ENCODE data around the gene VTI1A.

Gene VTI1A

GRCh38 chr10:112409755-112410154, 37.3 kb upstream of the VTI1A start:
- Histone ChIP-seq H3F3A (ENCODE audit: insufficient read depth, low read length) (no peaks in the 10 kb centered on the region), H3K27ac (ENCODE audit: low read length) (no peak overlapping the region), H3K27me3 (replicated peaks; ENCODE audit: insufficient read depth, low read length) (no peaks in the 10 kb centered on the region), H3K4me3 (ENCODE audit: low read length) (no peak overlapping the region), H3K4me1 (ENCODE audit: low read length) (no peaks in the 10 kb centered on the region), H4K20me1 (ENCODE audit: insufficient read depth, low read length) (no peaks in the 10 kb centered on the region), H3K9me2 (replicated peaks; ENCODE audit: insufficient read depth, low read length) (no peaks in the 10 kb centered on the region), H3K9ac (ENCODE audit: low read length) (no peak overlapping the region), H3K4me2 (ENCODE audit: low read depth, low read length) (no peak overlapping the region), H3K36me3 (replicated peaks; ENCODE audit: insufficient read depth, low read length) (no peaks in the 10 kb centered on the region), H2AFZ (ENCODE audit: low read length) (no peak overlapping the region), H3K9me3 (replicated peaks; ENCODE audit: insufficient read depth, low read length) (no peaks in the 10 kb centered on the region), H3K79me2 (ENCODE audit: low read length) (no peaks in the 10 kb centered on the region)
- no peak for DNase-seq
- no peak for TF ChIP-seq EZH2phosphoT487 (IDR thresholded peaks at IDR 0.05; ENCODE audit: low read length)
- TF ChIP-seq EZH2 (optimal IDR thresholded peaks at IDR 0.05; ENCODE audit: low read depth, low read length), result no peak
- TF ChIP-seq CTCF (IDR thresholded peaks at IDR 0.05; ENCODE audit: low read length), result no peak

GRCh38 chr10:112412696-112413095, 34.3 kb upstream of the VTI1A start:
- Histone ChIP-seq H2AFZ (ENCODE audit: low read length) (no peak overlapping the region), H3K4me2 (ENCODE audit: low read depth, low read length) (no peak overlapping the region), H3K27me3 (replicated peaks; ENCODE audit: insufficient read depth, low read length) (no peaks in the 10 kb centered on the region), H3K9me2 (replicated peaks; ENCODE audit: insufficient read depth, low read length) (no peaks in the 10 kb centered on the region), H3K79me2 (ENCODE audit: low read length) (no peaks in the 10 kb centered on the region), H3K9me3 (replicated peaks; ENCODE audit: insufficient read depth, low read length) (no peaks in the 10 kb centered on the region), H3K4me1 (ENCODE audit: low read length) (no peaks in the 10 kb centered on the region), H3K9ac (ENCODE audit: low read length) (no peak overlapping the region), H3F3A (ENCODE audit: insufficient read depth, low read length) (no peaks in the 10 kb centered on the region), H4K20me1 (ENCODE audit: insufficient read depth, low read length) (no peaks in the 10 kb centered on the region), H3K36me3 (replicated peaks; ENCODE audit: insufficient read depth, low read length) (no peaks in the 10 kb centered on the region), H3K27ac (ENCODE audit: low read length) (no peak overlapping the region), H3K4me3 (ENCODE audit: low read length) (no peak overlapping the region)
- TF ChIP-seq EZH2phosphoT487 (IDR thresholded peaks at IDR 0.05; ENCODE audit: low read length) (no peak), EZH2 (optimal IDR thresholded peaks at IDR 0.05; ENCODE audit: low read depth, low read length) (no peak)
- no peak for DNase-seq

GRCh38 chr10:112421731-112422130, 25.3 kb upstream of the VTI1A start:
- H3K9ac ChIP-seq (ENCODE audit: low read length), result no peak overlapping the region

More at GRCh38 chr10:112421731-112422130, 25.3 kb upstream of the VTI1A start:
- TF ChIP-seq EZH2phosphoT487 (IDR thresholded peaks at IDR 0.05; ENCODE audit: low read length) (no peak), CTCF (IDR thresholded peaks at IDR 0.05; ENCODE audit: low read length) (no peak), EZH2 (optimal IDR thresholded peaks at IDR 0.05; ENCODE audit: low read depth, low read length) (no peak)
- Histone ChIP-seq H3K4me1 (ENCODE audit: low read length) (no peaks in the 10 kb centered on the region), H2AFZ (ENCODE audit: low read length) (no peak overlapping the region), H3K9me3 (replicated peaks; ENCODE audit: insufficient read depth, low read length) (no peaks in the 10 kb centered on the region), H3K27ac (ENCODE audit: low read length) (no peak overlapping the region), H3K79me2 (ENCODE audit: low read length) (no peaks in the 10 kb centered on the region), H3K36me3 (replicated peaks; ENCODE audit: insufficient read depth, low read length) (no peaks in the 10 kb centered on the region; the same call in 1 of the 2 replicates), H3K9me2 (replicated peaks; ENCODE audit: insufficient read depth, low read length) (no peaks in the 10 kb centered on the region), H3K4me3 (ENCODE audit: low read length) (no peak overlapping the region), H3K4me2 (ENCODE audit: low read depth, low read length) (no peak overlapping the region), H3F3A (ENCODE audit: insufficient read depth, low read length) (no peaks in the 10 kb centered on the region), H4K20me1 (ENCODE audit: insufficient read depth, low read length) (no peaks in the 10 kb centered on the region), H3K27me3 (replicated peaks; ENCODE audit: insufficient read depth, low read length) (no peaks in the 10 kb centered on the region)
- no peak for DNase-seq
